ENCODE results near the gene PSRC1.

PSRC1 gene

GRCh38 chr1:109243860-109244552 lies 38.9 kb downstream of the PSRC1 start:
- no peak for DNase-seq (ENCODE audit: low read depth)

- no peak for DNase-seq (ENCODE audit: low read depth)
These were observed 39.7 kb downstream of the PSRC1 start for GRCh38 chr1:109243221-109243620.

GRCh38 chr1:109242387-109242786 lies 40.6 kb downstream of the PSRC1 start:
- DNase-seq (ENCODE audit: low read depth), result no peak

- no peak for DNase-seq (ENCODE audit: low read depth)
These were observed 41.1 kb downstream of the PSRC1 start for GRCh38 chr1:109241841-109242345.

GRCh38 chr1:109241344-109241743 lies 41.6 kb downstream of the PSRC1 start:
- DNase-seq (ENCODE audit: low read depth), result no peak

GRCh38 chr1:109240158-109241152 lies 42.5 kb downstream of the PSRC1 start:
- DNase-seq (ENCODE audit: low read depth), result no peak

GRCh38 chr1:109239409-109240068 lies 43.4 kb downstream of the PSRC1 start:
- no peak for DNase-seq (ENCODE audit: low read depth)

- no peak for DNase-seq (ENCODE audit: low read depth)
These were observed 43.9 kb downstream of the PSRC1 start for GRCh38 chr1:109239047-109239408.

- DNase-seq (ENCODE audit: low read depth), result no peak
These were observed 44.6 kb downstream of the PSRC1 start for GRCh38 chr1:109238382-109238781.

GRCh38 chr1:109237512-109237911 lies 45.4 kb downstream of the PSRC1 start:
- no peak for DNase-seq (ENCODE audit: low read depth)

GRCh38 chr1:109235137-109235536 lies 47.8 kb downstream of the PSRC1 start:
- no peak for DNase-seq (ENCODE audit: low read depth)

GRCh38 chr1:109231066-109231465 lies 51.9 kb downstream of the PSRC1 start:
- DNase-seq (ENCODE audit: low read depth), result no peak
